ENCODE results near the gene ADCY7.

Gene ADCY7

GRCh38 chr16:50306287-50306686 lies 39.9 kb downstream of the ADCY7 start:
- no peak overlapping the region for H3K27ac ChIP-seq
- TF ChIP-seq ZFX (IDR thresholded peaks at IDR 0.05) (no peak), CTCF (conservative IDR thresholded peaks at IDR 0.05) (no peak)

DNA sequence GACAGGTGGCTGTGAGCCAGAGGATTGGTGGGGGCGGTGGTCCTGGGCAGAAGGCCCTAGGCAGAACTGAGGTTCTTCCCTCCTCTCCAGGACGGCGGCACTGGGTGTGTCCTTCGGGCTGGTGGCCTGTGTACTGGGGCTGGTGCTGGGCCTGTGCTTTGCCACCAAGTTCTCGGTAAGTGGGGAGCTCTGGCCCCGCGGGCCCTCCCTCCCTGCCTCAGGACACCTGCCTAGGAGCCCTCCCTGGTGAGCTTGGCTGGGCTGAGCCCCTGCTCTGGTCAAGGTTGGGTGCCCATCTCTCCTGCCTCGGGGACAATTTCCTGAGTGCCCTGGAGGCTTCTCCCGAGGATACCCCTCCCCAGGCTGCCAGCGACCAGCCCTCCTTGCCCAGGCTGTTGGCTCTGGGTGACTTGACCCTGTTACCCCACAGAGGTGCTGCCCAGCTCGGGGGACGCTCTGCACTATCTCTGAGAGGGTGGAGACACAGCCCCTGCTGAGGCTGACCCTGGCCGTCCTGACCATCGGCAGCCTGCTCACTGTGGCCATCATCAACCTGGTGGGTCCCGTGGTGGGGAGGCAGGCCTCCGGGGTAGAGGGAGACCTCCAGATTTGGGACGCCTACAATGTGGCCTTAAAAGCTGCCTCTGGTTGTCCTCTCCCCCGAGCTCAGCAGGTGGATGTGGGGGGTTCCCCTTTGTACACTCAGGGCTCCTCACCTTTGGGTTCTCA lies 42.0 kb downstream of the ADCY7 start:
- H3K27ac ChIP-seq = no peak overlapping the region
- no peak for TF ChIP-seq CTCF (conservative IDR thresholded peaks at IDR 0.05)
- no peak for TF ChIP-seq ZFX (IDR thresholded peaks at IDR 0.05)

DNA sequence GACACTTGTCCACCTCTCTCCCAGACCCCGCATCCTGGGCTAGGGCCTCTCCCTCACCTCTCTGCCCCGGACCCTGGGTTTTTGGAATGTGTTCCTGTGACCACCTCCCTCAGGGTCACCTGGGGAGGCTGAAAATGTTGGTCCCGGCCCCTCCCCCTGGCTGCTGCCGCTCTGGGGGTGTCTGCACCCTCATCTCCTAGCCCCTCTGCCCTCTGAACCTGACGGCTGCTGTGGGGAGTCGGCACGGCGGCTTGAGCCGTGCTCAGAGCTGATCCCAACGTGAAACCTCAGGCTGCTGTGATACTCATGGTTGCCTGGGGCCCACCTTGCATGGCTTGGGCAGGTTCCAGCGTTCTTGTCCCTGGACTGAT lies 42.8 kb downstream of the ADCY7 start:
- no peak overlapping the region for H3K27ac ChIP-seq
- TF ChIP-seq CTCF (conservative IDR thresholded peaks at IDR 0.05) (no peak), ZFX (IDR thresholded peaks at IDR 0.05) (no peak)

DNA sequence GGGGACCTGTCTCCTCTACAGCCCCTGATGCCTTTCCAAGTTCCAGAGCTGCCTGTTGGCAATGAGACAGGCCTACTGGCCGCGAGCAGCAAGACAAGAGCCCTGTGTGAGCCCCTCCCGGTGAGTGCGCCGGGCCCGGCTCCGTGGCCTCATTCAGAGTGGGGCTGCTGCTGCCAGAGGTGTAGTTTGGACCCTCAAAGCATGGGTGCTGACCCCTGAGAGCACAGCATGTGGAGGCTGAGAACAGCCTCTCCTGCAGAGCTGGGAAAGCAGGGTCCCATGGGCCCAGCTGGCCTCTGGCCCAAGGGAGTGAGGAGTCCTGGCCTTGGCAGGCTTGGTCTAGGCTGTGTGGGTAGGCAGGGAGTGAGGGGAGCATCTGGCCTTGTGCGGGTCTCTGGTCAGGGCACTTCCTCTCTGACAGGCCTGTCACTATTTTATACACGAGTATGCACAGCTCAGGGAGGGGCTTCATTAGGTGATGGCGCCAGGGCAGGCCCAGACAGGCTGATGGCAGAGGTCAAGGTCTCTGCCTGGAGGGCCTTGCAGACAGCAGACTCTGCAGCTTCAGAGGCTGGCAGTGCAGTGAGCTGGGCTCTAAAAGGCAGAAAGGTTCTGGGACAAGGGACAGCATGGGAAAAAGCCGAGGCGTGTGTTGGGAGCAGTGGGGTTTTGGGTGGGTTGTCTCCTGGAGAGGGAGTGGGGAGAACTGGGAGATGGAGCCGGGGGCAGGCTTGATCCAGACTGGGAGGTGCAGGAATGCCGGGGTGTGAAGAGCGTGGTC lies 43.4 kb downstream of the ADCY7 start:
- TF ChIP-seq ZFX (IDR thresholded peaks at IDR 0.05) (no peak), CTCF (conservative IDR thresholded peaks at IDR 0.05) (no peak)
- H3K27ac ChIP-seq = no peak overlapping the region

- H3K27ac ChIP-seq = no peak overlapping the region
- TF ChIP-seq ZFX (IDR thresholded peaks at IDR 0.05) (no peak), CTCF (conservative IDR thresholded peaks at IDR 0.05) (no peak)
Measured at GRCh38 chr16:50310308-50311133, 44.2 kb downstream of the ADCY7 start.

DNA sequence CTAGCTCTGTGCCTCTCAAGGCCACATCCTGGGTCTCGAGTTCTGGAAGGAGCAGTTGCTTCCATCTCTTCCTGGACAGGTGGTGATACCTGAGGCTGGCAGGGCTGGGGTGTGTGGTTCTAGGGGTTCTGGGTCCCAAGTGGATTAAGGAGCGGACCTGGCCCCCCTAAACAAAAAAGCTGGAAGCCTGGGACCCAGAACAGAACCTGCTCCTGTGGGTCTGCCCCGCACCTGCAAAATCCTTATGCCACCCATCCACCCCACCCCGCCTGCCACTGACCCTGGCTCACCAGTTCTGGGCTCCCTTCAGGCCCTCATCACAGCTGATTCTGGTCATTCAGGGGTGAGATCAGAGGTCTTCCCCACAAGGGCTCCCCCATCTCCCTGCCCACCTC lies 44.8 kb downstream of the ADCY7 start:
- no peak overlapping the region for H3K27ac ChIP-seq
- TF ChIP-seq ZFX (IDR thresholded peaks at IDR 0.05) (no peak), CTCF (conservative IDR thresholded peaks at IDR 0.05) (no peak)

Data from C4-2B (cell line).